HG03095 (cell line): ENCODE data around the gene ZNF254.
"Not testable (repeated sequence)": the region's sequence is repeated elsewhere in the genome, so short reads cannot be mapped to it uniquely, and the experiment has no call there.

Experiments
- ATAC-seq: cut with Tn5 transposase; IDR thresholded peaks from one replicate; pipeline ENCODE4 v1.9.1; 2021; ENCODE audit warnings: moderate library complexity; ENCODE audit not compliant: unreplicated experiment

The ZNF254 gene

GRCh38 chr19:24086974-24087595, at the start of gene ZNF254:
TSS of gene ZNF254 (plus strand) at chr19:24087187. CDS start at chr19:24087308, 121 bp downstream.
- peak; percentile 100 for ATAC-seq

GRCh38 chr19:24040621-24041020, 46.4 kb upstream of the ZNF254 start:
- no peak for ATAC-seq

- ATAC-seq: not testable (repeated sequence)
Observed at GRCh38 chr19:24041326-24041725, 45.7 kb upstream of the ZNF254 start.

- no peak for ATAC-seq
Observed at GRCh38 chr19:24046550-24046949, 40.4 kb upstream of the ZNF254 start.

GRCh38 chr19:24048261-24048660, 38.7 kb upstream of the ZNF254 start:
- no peak for ATAC-seq

GRCh38 chr19:24049537-24049936, 37.5 kb upstream of the ZNF254 start:
- ATAC-seq: no peak

- ATAC-seq: no peak
Observed at GRCh38 chr19:24051516-24051915, 35.5 kb upstream of the ZNF254 start.

GRCh38 chr19:24052811-24053210, 34.2 kb upstream of the ZNF254 start:
- ATAC-seq: no peak

- ATAC-seq: no peak
Observed at GRCh38 chr19:24053601-24054000, 33.4 kb upstream of the ZNF254 start.

- ATAC-seq: no peak
Observed at GRCh38 chr19:24054044-24054935, 32.7 kb upstream of the ZNF254 start.

- no peak for ATAC-seq
Observed at GRCh38 chr19:24055548-24055947, 31.4 kb upstream of the ZNF254 start.

- no peak for ATAC-seq
Observed at GRCh38 chr19:24057144-24057543, 29.8 kb upstream of the ZNF254 start.

GRCh38 chr19:24059563-24060295, 27.3 kb upstream of the ZNF254 start:
- ATAC-seq: no peak

- ATAC-seq: no peak
Observed at GRCh38 chr19:24060687-24061356, 26.2 kb upstream of the ZNF254 start.

GRCh38 chr19:24062190-24062589, 24.8 kb upstream of the ZNF254 start:
- no peak for ATAC-seq

GRCh38 chr19:24063295-24063694, 23.7 kb upstream of the ZNF254 start:
- no peak for ATAC-seq

- ATAC-seq: no peak
Observed at GRCh38 chr19:24064175-24064574, 22.8 kb upstream of the ZNF254 start.

GRCh38 chr19:24065243-24065642, 21.7 kb upstream of the ZNF254 start:
- ATAC-seq: no peak

GRCh38 chr19:24065865-24066604, 21.0 kb upstream of the ZNF254 start:
- ATAC-seq: no peak

- no peak for ATAC-seq
Observed at GRCh38 chr19:24069905-24070657, 16.9 kb upstream of the ZNF254 start.
